HG03196 (cell line): ENCODE measurements around the gene DIAPH1.
A peak's percentile ranks its signal among the peaks of the same experiment; 100 is the strongest.

ENCODE experiments used
- ATAC-seq: cut with Tn5 transposase; IDR thresholded peaks from one replicate; pipeline ENCODE4 v1.9.1; 2021; ENCODE audit not compliant: unreplicated experiment

The DIAPH1 gene

DNA sequence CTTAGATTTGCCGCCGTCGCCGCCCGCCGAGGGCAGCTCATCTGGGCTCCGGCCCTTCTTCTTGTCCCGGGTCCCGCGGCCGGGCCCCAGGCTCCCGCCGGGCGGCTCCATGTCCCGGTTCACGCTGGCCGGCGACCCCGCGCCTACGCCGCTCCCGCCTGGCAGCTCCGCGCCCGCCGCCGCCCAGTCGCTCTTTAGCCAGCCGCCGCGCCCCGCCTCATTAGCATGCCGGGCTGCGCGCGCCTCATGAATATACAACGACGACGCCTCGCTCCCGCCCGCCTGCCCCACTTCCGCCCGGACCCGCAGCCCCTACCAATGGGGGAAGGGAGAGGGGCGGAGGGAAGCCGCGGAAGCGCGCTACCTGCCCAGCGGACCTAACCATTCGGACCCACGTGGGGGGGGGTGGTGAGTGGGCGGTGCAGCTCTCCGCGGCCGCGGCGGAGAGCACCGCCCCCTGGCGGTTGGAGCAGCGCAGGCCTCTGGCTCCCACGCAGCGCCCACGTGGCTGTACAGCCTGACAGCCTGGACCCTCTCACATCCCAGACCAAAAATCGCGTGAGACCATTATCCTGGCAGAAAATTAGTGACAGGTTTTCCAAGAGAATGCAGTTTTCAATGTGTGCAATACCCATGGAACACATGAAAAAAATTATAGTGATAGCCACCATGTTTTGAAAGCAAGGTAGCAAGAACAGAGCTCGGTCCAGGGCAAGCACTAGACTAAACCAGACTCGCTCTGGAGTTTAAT is at the start of gene DIAPH1:
Gene DIAPH1, minus strand, starts transcription at position 197 of the 751 bp plus-strand sequence. Its CDS starts 86 bp downstream, at position 111.
- peak; percentile 75 for ATAC-seq

DNA sequence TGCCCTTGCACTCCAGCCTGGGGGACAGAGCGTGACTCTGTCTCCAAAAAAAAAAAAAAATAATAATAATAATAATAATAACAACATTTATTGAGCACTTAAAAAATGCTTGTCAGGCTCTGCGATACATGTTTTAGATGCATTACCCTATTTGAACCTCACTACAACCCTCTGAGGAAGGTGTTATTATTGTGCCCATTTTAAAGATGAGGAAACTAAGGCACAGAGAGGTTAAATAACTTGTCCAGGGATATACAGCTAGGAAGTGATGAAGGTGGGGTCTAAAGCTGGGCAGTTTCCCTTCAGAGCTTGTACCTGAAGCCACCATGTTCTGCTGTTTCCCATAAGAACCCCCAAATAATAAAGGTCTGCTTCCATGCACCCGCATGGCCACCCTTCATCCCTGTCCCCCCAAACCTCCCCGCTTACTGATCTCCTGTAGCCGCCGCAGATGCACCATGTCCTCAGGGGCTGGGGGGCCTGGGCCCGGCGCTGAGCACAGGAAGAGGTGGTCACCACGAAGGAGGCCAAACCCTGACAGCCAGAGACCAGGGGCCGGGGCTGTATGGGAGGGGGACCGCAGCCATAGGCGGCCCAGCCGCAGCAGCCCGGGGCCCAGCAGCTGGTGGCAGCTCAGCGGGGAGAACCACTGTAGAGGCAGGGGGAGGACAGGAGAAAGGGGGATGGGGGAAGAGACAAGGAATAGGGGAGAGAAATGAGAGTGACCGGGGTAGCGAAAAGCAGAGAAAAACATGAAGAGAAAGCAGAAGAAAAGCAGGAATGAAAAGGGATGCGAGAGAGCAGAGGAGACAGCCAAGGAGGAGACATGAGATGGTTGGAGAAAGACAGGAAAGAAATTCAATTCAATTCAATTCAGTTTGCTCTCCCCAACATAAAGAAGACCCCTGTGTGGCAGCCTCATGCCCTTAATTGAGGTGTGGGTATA is 47.5 kb upstream of the DIAPH1 start:
- no peak for ATAC-seq

DNA sequence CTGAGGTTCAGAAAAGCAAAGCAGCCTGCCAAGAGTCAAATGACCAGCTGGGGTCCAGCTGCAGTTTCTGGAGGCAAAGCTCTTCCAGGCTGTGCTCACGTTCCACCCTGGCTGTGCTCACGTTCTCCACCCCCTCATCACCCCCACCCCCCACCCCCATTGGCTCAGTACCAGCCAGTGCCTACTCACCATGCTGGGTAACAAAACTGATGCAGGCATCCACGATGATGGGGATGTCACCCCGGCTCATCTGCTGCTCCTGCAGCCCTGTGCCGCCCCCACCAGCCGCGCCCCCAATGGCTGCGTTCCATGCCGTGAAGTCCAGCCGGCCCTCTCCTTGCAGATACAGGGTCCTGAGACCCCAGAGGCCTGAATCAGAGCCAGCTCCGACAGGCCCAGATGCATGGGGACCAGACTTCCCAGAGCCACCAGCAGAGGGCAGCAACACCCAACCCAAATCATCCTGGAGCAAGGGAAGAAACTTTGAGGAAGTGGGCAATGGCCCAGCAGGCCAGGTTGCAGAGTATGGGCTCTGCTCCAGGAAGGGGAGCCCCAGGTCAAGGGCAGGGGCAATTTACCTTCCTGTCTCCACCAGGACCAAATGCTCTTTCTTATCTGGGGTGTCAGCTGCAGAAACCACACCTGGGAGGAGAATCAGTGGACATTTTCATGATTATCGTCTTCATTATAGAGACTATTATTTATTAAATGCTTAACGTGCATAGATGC is 46.1 kb upstream of the DIAPH1 start:
- peak; percentile 91 for ATAC-seq

DNA sequence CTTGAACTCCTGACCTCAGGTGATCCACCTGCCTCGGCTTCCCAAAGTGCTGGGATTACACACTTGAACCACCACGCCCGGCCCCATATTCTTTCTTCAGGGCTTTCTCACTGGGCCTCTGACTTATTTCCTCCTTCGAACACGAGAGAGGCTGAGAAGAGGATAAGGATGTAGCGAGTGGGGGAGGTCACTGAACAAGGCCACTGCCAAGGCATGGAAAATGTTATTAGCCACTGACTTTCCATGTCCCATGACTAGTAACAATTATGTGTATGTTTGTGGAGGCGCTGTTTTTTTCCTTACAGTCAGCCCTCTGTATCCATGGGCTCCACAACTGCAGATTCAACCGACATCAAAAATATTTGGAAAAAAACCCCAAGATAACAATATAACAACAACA is 44.7 kb upstream of the DIAPH1 start:
- no peak for ATAC-seq

DNA sequence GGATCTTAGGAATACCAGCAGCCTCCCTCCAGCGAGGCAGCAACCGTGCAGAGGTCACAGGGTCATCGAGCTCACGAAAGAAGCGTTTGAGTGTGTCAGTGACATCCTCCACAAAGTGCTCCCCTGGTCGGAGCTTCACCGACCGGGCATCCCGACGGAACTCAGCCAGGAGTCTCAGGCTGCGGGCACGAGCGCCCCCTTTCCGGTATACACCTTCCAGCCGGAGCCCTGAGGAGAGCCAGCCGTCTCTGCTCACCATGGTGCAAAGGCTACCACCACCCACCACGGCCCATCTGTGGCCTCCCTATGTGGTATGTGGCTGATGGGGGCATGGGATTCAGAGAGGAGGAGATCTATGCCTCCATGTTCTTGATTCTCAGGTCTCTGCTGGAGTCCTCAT is 43.2 kb upstream of the DIAPH1 start:
- no peak for ATAC-seq

DNA sequence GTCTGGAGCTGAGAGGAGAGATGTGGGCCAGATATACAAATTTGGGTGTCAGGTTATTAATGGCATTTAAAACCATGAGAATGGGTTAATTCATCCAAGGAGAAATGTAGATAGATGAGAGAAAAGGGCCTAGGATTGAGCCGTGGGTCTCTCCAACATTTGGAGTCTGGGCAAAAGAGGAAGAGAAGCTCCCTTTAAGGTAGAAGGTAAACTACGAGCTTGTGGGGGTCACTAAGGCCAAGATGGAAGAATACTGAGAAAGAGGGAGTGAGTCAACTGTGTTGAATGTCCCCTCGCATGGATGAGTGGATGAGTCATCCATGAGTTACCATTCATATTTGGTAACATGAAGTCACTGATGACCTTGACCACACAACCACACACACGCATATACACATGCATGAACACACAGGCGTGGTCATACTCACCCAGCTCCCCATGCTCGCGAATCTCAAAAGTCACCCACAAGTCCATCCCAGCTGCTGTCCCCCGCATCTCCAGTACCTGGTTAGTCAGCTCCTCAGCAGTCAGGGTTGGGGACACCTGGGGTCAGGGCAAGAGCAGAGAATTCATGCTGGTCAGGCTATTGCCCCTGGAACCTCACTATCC is 39.2 kb upstream of the DIAPH1 start:
- ATAC-seq, result peak; percentile 67

DNA sequence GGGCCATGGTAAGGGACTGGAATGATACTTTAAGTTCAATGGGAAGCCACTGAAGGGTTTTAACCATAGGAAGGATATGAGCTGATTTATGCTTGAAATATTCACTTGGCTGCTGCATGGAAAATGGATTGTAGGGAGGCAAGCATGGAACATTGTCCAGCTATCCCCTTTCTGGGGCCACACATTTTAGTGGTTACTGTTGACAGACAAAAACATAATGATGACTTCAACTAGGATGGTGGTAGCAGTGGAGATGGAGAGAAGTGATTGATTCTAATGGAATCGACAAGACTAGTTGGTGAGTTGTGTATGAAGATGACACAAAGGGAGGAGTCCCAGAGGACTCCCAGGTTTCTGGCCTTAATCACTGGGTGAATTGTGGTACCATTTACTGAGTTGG is 38.6 kb upstream of the DIAPH1 start:
- ATAC-seq, result no peak

DNA sequence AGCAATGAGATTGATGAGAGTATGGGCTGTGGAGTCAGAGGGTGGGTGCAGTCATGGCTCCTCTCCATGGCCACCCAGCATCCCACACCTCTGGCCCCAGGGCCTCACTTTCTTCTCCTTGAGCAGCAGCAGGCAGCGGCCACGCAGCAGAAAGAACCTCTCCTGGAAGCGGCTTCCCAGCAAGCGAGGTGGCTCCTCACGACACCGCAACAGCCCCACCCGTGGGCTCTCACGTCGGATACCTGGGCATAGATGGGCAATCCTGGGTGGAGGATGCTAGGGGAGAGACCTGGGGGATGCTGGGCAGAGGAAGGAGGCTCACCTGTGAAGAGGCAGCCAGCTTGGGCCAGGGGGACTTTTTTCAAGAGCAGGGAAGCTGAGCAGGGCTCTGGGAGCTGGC is 37.6 kb upstream of the DIAPH1 start:
- ATAC-seq, result no peak

DNA sequence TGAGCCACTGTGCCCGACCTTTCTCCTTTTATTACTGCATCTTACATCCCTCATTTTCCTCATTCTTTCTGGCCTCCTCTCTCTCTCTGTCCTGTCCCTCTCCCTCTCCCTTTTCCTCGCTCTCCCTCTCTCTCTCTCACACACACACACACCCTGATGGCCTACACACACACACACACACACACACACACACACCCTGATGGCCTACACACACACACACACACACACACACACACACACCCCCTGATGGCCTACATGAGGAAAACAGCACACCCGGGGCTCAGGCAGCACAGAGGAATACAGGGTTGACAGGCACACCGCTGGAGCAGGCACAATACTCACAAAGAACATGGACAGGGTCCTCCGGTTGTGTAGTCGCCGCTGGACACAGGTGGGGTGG is 36.2 kb upstream of the DIAPH1 start:
- ATAC-seq, result no peak

DNA sequence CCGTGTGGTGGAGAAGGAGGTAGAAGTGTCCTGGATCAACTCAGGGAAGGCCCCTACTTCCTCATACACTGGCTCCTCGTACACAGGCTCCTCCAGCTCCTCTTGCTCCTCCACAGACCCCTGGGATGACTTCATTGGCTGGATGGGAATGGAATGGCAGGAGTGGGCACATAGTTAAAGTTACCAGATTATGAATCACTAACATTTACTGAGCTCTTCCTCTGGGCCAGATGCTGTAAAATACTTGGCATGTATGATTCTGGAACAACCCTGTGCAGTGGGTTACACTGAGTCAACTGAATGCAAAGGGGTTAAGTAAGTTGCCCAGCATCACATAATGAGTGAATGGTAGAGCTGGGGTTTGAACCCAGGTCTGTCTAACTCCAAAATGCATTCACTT is 35.5 kb upstream of the DIAPH1 start:
- no peak for ATAC-seq

DNA sequence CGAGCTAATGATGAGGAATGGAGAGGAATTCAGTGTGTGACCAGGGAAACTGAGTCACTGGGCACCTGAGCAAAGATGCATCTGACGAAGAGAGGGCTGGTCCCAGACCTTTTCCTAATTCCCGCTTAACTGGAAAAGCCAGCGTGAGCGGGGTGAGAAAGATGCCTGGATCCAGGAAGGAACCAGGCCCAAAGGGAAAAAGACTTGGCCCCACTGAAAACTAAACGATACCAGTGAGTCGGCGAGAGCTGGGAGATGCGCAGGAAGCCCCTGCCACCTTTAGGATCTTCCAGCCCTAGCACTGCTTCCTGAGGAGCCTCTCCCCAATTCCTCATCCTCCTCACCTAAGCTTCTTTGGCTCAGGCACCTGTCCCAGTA is 32.9 kb upstream of the DIAPH1 start:
- ATAC-seq, result no peak

DNA sequence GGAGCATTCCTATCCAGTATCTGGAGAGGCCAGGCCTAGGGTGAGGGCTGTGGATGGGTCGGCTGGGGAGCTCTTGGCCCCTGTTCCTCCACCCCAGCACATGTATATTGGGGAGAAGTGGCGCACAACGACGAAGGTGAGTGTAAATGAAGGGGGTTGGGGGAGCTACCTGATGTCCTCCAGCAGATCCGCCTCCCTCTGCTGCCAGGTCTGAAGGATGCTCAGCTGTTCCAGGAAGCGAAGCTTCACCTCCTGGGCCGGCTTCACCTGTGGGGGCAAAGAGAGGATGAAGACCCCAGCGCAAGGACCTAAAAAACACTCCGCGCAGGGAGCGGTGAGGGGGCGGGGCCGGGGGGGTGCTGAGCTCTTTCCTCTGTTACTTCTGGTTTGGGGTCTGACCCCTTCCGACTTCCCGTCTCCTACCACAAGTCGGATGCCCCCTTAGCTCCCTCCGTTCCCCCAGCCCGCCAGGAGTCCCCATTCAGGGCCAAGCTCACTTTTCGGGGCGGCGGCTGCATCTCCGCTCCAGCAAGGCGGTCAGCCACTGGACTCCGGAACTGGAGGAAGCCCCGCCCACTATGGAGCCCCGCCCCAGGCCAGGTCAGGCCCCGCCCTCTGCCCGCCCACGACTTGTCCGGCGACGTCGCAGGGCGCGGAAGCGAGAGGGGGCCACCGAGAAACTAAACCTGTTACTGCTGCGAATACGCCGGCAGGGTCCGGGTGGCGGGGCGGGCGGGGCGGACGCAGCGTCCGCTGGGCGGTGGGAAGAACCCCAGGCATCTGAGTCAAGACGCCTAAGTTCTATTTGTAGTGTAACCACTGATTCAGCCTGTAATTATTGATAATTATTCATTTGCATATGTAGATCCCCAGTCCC is 32.3 kb upstream of the DIAPH1 start, which contains the start of gene FCHSD1:
Gene FCHSD1, minus strand, starts transcription at position 568 of the 877 bp plus-strand sequence. Its CDS starts 50 bp downstream, at position 518.
- peak; percentile 89 for ATAC-seq

DNA sequence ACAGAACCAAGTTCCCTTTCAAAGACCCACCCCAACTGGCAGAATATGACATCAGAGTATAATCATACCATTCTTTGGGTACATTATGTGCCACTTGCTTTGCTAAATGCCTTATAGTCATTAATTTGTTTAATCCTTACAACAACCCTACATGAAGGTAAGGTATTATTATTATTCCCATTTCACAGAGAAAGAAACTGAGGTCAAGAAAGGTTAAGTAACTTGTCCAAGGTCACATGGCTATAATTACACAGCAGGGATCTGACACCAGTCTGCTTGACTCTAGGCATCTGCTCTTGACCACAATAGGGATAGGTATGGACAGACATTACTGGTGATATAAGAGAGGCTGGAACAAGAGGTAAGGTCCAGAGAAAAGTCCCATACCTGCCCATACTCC is 31.2 kb upstream of the DIAPH1 start:
- ATAC-seq, result no peak

DNA sequence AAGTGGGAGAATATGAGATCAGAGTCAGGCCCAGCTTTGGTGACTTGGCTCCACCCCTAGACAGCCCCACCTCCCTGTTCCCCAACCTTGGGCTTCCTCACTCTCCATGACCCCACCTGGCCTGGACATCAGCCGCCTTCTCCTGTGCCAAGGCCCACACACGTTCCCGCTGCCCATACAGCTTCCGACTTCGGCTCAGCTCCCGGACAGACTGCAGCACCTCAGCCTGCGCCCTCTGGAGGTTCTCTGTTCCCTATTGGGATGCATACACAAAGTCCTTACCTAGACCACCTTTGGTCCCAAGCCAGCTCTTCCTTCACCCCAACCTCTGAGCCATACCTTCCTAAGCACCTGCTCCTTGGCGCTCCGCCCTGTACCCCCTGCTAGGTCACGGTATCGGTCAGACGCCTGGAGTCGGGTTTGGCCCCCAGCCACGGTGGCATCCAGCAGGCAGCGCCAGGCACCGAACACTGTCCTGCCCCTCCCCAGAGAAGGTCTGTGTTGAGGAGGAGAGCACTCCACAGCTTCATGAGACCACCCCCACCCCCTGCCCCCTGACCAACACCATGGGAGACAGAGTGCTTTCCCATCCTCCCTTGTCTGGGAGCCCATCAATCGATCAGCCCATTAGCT is 30.4 kb upstream of the DIAPH1 start:
- ATAC-seq, result no peak

DNA sequence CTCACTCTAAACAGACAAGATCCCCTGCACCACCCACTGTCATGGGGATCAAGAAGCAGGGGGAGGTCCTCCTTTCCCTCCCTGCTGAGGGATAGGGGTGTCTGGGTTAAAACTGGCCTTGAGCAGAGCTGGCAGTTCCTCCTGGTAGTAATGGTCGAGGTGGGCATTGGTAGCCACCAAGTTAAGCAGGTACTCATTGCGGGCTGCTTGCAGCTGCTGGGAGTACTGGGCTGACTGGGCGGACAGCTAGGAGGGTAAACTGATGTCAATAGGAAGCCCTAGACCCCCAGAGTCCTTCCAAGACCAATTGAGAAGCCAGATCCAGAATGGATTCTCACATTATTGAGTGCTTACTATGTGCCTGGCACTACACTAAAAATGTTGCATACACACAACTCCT is 29.1 kb upstream of the DIAPH1 start:
- no peak for ATAC-seq

DNA sequence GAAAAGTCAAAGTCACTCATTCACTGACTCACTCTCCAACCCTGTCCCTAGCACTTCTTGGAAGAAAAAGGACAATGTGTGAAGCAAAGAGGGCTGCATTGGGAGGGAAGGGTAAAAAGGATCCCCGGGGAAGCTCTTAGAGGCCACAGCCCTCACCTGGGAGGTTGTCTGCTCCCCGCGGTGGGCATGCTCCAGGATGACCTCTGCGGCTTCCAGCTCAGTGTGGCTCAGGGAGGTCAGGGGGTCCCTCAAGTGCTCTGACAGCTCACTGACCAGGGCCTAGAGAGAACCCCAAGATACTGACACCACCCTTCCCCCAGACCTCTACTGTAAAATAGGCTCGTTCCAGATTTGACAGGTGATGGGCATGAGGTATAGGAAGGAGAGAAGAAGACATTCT is 28.4 kb upstream of the DIAPH1 start:
- ATAC-seq, result no peak

DNA sequence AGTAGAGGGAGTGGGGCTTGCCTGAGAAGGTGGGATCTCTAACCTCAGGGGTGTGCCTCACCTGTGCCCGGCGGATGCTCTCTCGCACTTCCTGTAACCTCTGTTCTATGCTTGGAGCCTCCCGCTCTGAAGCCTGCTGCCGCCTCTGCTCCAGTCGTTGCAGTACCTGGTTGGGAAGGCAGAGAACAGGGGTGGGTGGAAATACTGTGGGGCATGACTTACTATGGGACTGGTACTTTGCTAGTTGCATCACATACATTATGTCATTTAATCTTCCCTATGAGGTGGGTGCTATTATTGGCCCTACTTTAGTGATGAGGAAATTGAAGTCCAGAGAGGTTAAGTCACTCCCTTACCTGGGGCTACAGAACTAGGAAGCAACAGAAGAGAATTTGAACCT is 27.2 kb upstream of the DIAPH1 start:
- no peak for ATAC-seq

DNA sequence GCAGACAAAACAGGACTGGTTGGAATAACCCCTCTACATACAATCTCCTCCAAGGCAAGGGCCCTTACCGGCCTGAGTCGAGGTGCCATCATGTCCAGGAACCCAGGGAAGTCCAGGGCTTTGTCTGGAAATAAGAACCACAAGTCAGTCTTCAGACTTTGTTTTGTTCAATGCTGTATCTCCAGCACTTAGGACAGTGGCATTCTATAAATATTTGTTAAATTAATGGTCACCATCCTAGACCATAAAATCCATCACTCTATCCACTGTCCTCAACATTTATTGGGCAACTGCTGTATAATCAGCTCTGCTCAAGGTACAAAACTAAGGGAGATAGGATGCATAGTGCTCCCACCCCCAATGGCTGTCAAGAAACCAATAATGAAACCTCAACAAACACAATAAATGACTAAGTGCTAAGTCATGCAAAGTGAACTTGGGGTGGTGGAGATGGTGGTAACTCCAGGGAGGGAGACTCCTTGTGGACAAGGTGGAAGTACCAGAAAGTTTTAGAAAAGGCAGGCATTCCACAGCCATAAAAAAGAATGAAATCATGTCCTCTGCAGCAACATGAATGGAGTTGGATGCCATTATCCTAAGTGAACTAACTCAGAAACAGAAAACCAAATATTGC is 23.0 kb upstream of the DIAPH1 start:
- ATAC-seq, result peak; percentile 48

DNA sequence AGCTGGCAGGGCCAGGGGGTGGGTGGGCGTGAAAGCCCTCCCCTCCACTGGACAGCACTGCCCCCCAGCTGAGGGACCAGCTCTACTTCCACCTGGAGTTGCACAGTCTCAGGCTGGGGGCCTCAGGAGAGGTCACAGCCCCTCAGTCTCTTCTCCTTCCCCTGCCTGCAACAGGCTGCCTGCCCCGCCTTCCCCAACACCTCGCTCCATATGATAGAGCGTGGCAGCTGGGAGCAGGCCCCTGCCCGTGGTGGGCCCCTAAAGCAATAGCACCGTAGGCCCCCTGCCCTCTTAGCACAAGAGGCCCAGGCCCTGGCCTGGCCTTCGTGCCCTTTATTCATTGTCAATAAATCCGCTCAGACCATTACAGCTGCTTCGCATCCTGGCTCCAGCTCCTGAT is 21.9 kb upstream of the DIAPH1 start:
- ATAC-seq, result no peak
